ENCODE results near the gene IFNK. TPM values are rescaled to one million over a fixed set of nuclear protein-coding genes. Genes with fewer than 3 reads are reported as not detected.
A peak's percentile ranks its signal among the peaks of the same experiment; 100 is the strongest.
"Not testable (repeated sequence)": the region's sequence is repeated elsewhere in the genome, so short reads cannot be mapped to it uniquely, and the experiment has no call there.

Gene IFNK
- polyA plus RNA-seq (2013, experiment 1 of 2; ENCODE audit: insufficient read length): not detected
- polyA plus RNA-seq (2013, experiment 2 of 2; ENCODE audit: insufficient read length): not detected

GRCh38 chr9:27524236-27524635 lies at the start of gene IFNK:
TSS of gene IFNK (plus strand) at chr9:27524290. CDS start at chr9:27524337, 47 bp downstream.
- DNase-seq: no peak

- DNase-seq: no peak
Measured at GRCh38 chr9:27474305-27474704, 49.8 kb upstream of the IFNK start.

DNA sequence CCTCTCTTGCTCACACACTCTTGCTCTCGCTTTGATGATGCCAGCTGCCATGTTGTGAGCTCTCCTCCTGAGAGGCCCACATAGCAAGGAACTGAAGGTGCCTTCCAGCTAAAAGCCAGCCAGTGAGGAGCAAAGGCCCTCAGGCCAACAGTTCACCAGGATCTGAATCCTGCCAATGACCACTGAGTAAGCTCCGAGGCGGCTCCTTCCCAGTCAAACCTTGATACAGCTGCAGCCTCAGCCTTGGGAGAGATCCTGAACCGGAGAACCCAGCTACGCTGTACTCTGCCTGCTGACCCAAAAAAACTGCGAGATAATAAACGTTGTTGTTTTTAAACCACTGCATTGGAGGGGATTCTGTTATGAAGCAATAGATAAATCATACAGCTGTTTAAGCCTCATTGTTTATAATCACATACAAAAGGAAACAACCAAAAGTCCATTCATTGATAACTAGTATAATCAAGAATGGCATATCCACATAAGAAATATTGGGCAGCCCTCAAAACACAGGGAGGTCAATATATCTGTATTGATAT lies 49.0 kb upstream of the IFNK start:
- no peak for DNase-seq

- no peak for DNase-seq
Measured at GRCh38 chr9:27476870-27477515, 47.1 kb upstream of the IFNK start.

- DNase-seq: no peak
Measured at GRCh38 chr9:27478322-27478721, 45.8 kb upstream of the IFNK start.

- DNase-seq: no peak
Measured at GRCh38 chr9:27482709-27483108, 41.4 kb upstream of the IFNK start.

DNA sequence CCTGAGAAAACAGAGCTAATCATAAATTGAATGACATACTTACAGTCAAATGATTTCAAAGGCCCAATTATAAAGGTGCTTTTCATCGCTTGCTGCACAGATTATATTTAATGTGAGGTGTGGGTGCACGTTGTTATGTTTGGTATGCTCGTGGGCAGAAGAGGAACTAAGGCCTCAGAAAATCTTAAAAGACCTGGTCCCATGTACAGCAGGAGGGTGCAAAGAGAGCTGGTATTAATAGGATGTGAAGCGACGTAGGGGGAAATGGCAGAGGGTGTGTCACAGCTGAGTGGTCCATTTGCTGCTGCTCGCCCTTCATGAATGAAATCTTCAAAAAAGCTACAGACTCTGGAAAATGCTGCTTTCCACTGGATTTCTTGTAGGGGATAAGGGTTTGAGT lies 40.5 kb upstream of the IFNK start:
- no peak for DNase-seq

DNA sequence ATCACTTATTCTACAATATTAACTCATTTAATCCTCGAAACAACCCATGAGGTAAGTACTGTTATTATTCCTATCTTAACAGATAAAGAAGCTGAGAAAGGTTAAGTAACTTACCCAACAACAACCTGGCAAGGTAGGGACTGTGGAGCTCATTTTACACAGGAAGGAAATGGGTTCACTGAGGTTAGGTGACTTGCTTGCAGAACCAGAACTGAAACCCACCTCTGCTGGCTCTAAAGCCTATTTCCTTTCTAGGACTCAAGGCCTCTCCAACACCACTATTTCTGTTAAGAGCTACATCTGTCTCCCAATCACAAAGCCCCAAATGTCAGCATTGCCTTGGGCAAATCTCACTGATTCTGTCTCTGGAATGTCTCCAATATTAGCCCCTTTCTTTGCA lies 38.9 kb upstream of the IFNK start:
- DNase-seq: no peak

DNA sequence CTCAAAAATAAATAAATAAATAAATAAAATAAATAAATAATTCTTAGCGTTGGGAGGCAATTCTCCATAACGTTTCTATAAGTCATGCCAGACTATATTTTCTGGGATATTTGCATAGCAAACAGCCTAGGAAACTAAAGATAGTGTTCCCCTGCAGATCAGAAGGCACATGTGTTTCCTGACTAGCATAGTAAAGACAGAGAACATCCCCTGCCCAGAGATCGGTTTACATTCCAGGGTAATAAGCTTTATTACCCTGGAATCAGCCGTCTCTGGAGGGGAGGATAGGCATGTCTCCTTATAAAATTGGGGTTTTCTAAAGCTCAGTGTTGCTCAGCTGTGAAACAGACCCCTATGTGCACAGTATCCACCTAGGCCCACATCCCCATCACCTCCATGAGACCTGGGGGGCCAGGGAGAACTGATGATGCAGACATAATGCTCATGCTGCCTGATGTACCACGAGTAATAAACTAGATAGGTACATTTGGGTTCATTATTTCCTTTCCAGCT lies 36.9 kb upstream of the IFNK start:
- DNase-seq: no peak

GRCh38 chr9:27487927-27488326 lies 36.2 kb upstream of the IFNK start:
- no peak for DNase-seq

- DNase-seq: no peak
Measured at GRCh38 chr9:27489087-27489876, 34.8 kb upstream of the IFNK start.

DNA sequence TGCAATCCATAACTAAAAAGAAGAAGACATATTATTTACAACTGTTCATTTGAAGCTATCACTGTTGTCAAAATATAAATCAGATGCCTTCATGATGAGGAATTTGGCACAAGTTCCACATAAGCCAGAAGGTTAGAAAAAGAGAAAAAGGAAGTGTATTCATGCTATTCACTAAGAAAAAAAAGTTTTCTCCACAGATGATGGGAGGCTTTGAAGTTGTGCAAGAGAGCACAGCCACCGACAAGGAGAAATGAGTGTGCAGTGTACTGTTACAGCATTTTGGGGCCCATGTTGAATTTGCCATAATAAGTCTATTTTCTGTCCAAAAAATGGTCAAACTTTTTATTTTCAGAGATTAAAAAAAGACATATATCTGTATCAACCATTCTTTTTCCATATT lies 32.9 kb upstream of the IFNK start:
- no peak for DNase-seq

GRCh38 chr9:27495480-27496134 lies 28.5 kb upstream of the IFNK start:
- no peak for DNase-seq

- DNase-seq: no peak
Measured at GRCh38 chr9:27496135-27496504, 28.0 kb upstream of the IFNK start.

DNA sequence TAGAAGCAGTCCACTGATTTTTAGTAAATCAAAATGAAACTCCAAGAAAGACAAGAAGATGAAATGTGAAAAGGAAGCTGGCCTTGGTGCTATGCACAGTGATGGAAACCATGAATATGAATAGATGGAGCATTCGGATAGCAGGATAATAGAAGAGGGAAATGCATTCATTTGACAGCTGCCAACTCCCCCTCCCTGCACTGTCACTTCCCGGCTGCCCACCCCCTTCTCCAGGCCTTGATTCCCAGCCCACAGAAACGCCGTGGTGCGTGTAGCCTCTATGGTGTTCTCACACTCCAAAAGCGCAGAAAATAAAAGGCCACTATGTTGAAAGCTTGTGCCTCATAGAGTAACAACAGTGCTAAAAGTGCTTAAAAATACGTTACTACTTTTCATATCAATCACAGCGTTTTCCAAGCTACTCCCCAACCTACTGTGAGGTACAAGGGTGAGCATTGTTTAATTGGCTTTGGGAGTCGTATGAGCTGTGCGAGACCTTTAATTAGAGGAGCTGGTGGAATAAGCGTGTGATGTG lies 26.1 kb upstream of the IFNK start:
- no peak for DNase-seq

GRCh38 chr9:27499451-27499850 lies 24.6 kb upstream of the IFNK start:
- DNase-seq: peak; percentile 7

- DNase-seq: not testable (repeated sequence)
Measured at GRCh38 chr9:27500902-27501301, 23.2 kb upstream of the IFNK start.

DNA sequence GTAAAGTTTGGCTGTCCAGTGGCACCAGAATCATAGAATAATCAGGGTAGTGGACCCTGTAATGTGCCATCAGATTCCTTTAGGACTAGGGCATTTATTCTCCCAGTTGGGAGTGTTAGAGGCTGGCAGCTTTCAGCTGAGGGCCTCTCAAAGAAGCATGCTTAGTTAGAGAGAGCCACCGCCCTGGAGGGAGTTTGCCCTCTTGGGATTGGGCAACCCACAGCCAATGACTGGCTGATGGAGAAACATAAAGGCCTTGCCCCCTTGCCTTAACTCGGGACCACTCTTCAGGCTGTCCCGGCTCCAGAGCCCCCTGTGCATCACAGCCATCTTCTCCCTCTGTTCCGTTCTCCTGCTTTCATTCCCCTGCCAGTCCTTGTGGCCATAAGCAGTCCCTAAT lies 20.5 kb upstream of the IFNK start:
- DNase-seq: no peak

DNA sequence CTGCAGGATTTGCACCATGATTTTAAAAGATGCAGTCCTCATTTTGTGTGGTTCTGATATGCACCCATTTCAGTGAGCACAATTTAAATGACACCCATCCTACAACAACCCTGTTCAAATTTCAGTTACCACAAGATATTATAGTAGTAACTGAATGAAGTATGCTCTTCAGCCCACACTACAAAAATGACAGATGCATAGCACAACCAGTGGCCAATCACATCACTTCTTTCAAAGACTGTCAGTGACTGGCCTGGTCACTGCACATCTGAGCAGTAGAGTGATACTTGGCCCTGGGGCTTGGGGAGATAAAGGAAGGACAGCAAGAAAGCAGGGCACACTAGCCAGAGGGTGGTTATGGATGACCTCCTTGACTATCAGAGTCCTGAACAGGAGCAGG lies 19.8 kb upstream of the IFNK start:
- no peak for DNase-seq

GRCh38 chr9:27505744-27506161 lies 18.3 kb upstream of the IFNK start:
- no peak for DNase-seq

DNA sequence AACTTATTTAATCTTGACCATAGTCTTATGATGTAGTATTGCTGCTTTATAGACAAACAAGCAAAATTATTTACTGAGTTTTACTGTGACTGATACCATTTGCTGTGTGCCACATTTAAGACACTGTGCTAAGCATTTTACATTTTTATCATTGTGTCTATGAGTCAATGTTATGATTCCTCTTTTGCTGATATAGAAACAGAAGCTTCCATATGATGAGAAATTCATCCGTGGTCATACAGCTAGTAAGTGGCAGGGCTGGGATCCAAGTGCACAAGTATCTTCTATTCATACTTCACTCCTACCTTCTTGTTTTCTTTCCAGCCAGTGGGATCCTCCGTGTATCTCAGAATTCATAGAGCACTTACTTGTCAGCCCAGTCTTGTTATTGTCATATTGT lies 17.1 kb upstream of the IFNK start:
- no peak for DNase-seq

DNA sequence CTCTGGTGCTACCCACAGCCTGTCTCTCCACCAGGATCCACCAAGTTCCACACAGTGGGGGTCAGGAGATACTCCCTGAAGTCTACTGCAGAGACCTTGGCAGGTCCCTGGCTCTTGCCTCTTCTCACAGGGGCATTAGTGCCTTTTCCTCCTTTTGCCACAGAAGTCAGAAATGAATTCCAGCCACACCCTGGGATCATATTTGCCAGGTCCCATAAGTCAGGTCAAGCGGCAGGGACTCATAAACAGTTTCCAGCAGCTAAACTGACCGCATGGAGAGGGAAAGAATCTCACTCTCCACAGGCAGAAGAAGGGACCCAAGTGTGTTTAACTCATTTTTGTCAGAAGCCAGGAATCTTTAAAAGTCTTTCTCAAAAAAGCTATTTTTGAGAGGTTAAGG lies 13.3 kb upstream of the IFNK start:
- DNase-seq: no peak

DNA sequence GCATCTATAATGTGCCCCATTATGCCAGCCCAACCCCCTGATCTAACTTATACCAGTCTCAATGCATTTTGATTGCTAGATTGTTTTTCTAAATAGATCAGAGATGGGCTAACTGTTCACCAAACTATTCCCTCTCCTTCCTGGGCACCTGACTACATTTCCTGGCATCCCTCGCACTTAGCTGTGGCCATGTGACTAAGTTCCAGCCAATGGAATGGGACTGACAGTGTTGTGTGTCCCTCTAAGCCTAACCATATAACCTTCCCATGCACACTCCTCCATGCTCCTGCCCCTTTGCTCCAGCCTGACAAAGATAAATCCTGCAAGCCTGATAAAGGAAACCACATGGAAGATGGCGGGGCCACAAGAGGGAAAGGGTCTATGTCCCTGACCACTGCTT lies 12.3 kb upstream of the IFNK start:
- no peak for DNase-seq

All from fibroblast of skin of scalp (primary cell).